HepG2 (cell line): ENCODE data around the gene TLCD3A. TPM values are rescaled to one million over a fixed set of nuclear protein-coding genes. Genes with fewer than 3 reads are reported as not detected.

Experiments
- FOSL2 ChIP-seq: sonication (generic); formaldehyde crosslinking; IDR thresholded peaks from 2 replicates; pipeline ENCODE4 v1.4.0; 2020; ENCODE audit warnings: missing genetic modification reagents
- GPN1 ChIP-seq: sonication (generic); formaldehyde crosslinking; IDR thresholded peaks from 2 replicates; pipeline ENCODE4 v1.5.1; 2020; ENCODE audit warnings: missing genetic modification reagents, borderline replicate concordance
- KLF6 ChIP-seq: IDR thresholded peaks from 2 replicates; pipeline ENCODE4 v1.8.0; 2016; ENCODE audit warnings: missing biosample characterization, missing genetic modification reagents
- MEF2D ChIP-seq: sonication (generic); formaldehyde crosslinking; IDR thresholded peaks from 2 replicates; pipeline ENCODE4 v1.5.1; 2020; ENCODE audit warnings: mild to moderate bottlenecking, missing genetic modification reagents
- NAIF1 ChIP-seq: sonication (generic); formaldehyde crosslinking; IDR thresholded peaks from 2 replicates; pipeline ENCODE4 v1.5.0; 2020; ENCODE audit warnings: mild to moderate bottlenecking, missing genetic modification reagents, borderline replicate concordance
- NR2C2 ChIP-seq: sonication (generic); formaldehyde crosslinking; IDR thresholded peaks from 2 replicates; pipeline ENCODE4 v1.4.0; 2020; ENCODE audit warnings: missing genetic modification reagents, mild to moderate bottlenecking, moderate library complexity, borderline replicate concordance
- RNF2 ChIP-seq: fragments of 450-650 bp; conservative IDR thresholded peaks from 2 replicates; pipeline ENCODE4 v1.6.1; 2016; ENCODE audit warnings: low read depth
- SP4 ChIP-seq: sonication (generic); formaldehyde crosslinking; IDR thresholded peaks from 2 replicates; pipeline ENCODE4 v1.8.1; 2023; ENCODE audit warnings: mild to moderate bottlenecking, missing genetic modification reagents
- TFE3 ChIP-seq: IDR thresholded peaks from 2 replicates; pipeline ENCODE4 v1.6.1; 2016
- UBTF ChIP-seq: sonication (generic); formaldehyde crosslinking; IDR thresholded peaks from 2 replicates; pipeline ENCODE4 v1.4.0; 2020; ENCODE audit warnings: mild to moderate bottlenecking, missing genetic modification reagents
- ZNF160 ChIP-seq: sonication (generic); formaldehyde crosslinking; IDR thresholded peaks from 2 replicates; pipeline ENCODE4 v1.8.0; 2022; ENCODE audit warnings: mild to moderate bottlenecking, inconsistent platforms, missing genetic modification reagents
- ZNF574 ChIP-seq: sonication (generic); formaldehyde crosslinking; IDR thresholded peaks from 2 replicates; pipeline ENCODE4 v1.4.0; 2020; ENCODE audit warnings: missing genetic modification reagents
- ZNF83 ChIP-seq: sonication (generic); formaldehyde crosslinking; IDR thresholded peaks from 2 replicates; pipeline ENCODE4 v1.4.0; 2020; ENCODE audit warnings: missing genetic modification reagents, mild to moderate bottlenecking, borderline replicate concordance
- polyA plus RNA-seq, 8 experiments: library from polyadenylated mRNA; depleted of rRNA in 3 of 8; stranded (reverse) in 7 of 8; unstranded in 1 of 8; fragments of >200 nt; fragmentation: Illumina TruSeq in 4 of 8; extraction: Trizol in 4 of 8; gene quantifications; 2 replicates each; pipeline versions ENCODE4 v1.2.1 to v1.2.3, GENCODE V29; 2011 to 2016; ENCODE audit warnings: low read depth in 4 of 8, missing spikeins in 1 of 8, mixed read lengths in 1 of 8; ENCODE audit not compliant: insufficient read depth in 1 of 8
- total RNA-seq, 5 experiments: library from RNA; depleted of rRNA; stranded (reverse); fragments of >200 nt; fragmentation: Illumina TruSeq; extraction: Trizol; gene quantifications; 2 replicates each; pipeline ENCODE4 v1.2.3, GENCODE V29; 2016; ENCODE audit warnings: low read depth in 1 of 5
- TF ChIP-seq, protein P1 (sequence below): sonication (generic); formaldehyde crosslinking; IDR thresholded peaks from 2 replicates; pipeline ENCODE4 v1.4.0; 2020; ENCODE audit warnings: missing genetic modification reagents
- TF ChIP-seq, protein P2 (sequence below): IDR thresholded peaks from 2 replicates; pipeline ENCODE4 v1.6.1; 2016; ENCODE audit warnings: missing compliant biosample characterization, missing genetic modification reagents, borderline replicate concordance
- TF ChIP-seq, protein P3 (sequence below): sonication (generic); formaldehyde crosslinking; conservative IDR thresholded peaks from 2 replicates; pipeline ENCODE4 v1.4.0; 2020; ENCODE audit warnings: missing genetic modification reagents
- TF ChIP-seq, protein P4 (sequence below): sonication (generic); formaldehyde crosslinking; IDR thresholded peaks from 2 replicates; pipeline ENCODE4 v1.8.0; 2022; ENCODE audit warnings: missing genetic modification reagents, mild to moderate bottlenecking, borderline replicate concordance

The TLCD3A gene
- total and polyA plus RNA-seq, 2 of the 13 experiments (the other 11 are each of a cell fraction or from before 2014, with no cell fraction given), result 25.2 to 46.6 TPM

DNA sequence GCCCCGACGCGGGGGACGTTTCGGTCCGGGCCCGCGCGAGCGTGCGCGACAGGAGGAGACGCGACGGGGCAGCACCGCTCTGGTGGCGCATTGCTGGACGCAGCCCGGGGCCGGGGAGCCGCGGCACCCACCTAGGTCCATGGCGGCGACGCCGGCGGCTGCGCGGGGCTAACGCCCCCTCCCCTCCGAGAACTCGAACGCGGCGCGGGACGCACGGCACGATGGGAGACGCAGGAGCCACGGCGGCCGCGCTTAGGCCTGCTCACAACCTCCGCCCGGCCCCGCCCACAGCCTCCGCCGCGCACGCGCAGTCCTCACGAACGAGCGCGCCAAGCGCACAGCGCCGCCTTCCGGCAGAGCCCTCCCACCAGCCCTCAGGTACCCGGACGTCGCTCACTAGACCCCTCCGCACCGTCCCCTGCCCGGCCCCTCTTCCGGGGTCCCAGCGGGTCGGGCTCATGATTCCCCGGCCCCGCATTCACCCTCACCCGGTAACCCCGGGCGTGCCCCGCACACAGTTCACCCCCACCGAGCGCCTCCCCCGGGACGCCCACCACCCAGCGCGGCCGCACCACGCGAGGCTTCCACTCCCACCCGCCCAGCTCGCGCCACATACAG, 19.7 kb downstream of the TLCD3A start, which contains the start of gene GEMIN4 (continued):
- TF ChIP-seq TFE3 (CRISPR knock-in tag) (no peak), MEF2D (CRISPR knock-in tag) (no peak), ZNF574 (peak; percentile 77), FOSL2 (CRISPR knock-in tag) (peak; percentile 29), ZNF83 (CRISPR knock-in tag) (no peak), KLF6 (CRISPR knock-in tag) (peak; percentile 33; the same call in 1 of the 2 replicates), RNF2 (0 out of 2 replicates have a peak, but pooled peaks have one; percentile 76), GPN1 (CRISPR knock-in tag) (peak; percentile 22; the same call in 1 of the 2 replicates), ZNF160 (peak; percentile 79; the same call in 1 of the 2 replicates), NR2C2 (CRISPR knock-in tag) (peak; percentile 46), UBTF (CRISPR knock-in tag) (peak; percentile 82; the same call in 1 of the 2 replicates), NAIF1 (no peak), SP4 (peak; percentile 64)
- TF ChIP-seq, protein P1, sequence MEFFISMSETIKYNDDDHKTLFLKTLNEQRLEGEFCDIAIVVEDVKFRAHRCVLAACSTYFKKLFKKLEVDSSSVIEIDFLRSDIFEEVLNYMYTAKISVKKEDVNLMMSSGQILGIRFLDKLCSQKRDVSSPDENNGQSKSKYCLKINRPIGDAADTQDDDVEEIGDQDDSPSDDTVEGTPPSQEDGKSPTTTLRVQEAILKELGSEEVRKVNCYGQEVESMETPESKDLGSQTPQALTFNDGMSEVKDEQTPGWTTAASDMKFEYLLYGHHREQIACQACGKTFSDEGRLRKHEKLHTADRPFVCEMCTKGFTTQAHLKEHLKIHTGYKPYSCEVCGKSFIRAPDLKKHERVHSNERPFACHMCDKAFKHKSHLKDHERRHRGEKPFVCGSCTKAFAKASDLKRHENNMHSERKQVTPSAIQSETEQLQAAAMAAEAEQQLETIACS (CRISPR knock-in tag), result peak; percentile 55; the same call in 1 of the 2 replicates
- TF ChIP-seq, protein P2, sequence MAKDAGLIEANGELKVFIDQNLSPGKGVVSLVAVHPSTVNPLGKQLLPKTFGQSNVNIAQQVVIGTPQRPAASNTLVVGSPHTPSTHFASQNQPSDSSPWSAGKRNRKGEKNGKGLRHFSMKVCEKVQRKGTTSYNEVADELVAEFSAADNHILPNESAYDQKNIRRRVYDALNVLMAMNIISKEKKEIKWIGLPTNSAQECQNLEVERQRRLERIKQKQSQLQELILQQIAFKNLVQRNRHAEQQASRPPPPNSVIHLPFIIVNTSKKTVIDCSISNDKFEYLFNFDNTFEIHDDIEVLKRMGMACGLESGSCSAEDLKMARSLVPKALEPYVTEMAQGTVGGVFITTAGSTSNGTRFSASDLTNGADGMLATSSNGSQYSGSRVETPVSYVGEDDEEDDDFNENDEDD, result peak; percentile 93
- TF ChIP-seq, protein P3, sequence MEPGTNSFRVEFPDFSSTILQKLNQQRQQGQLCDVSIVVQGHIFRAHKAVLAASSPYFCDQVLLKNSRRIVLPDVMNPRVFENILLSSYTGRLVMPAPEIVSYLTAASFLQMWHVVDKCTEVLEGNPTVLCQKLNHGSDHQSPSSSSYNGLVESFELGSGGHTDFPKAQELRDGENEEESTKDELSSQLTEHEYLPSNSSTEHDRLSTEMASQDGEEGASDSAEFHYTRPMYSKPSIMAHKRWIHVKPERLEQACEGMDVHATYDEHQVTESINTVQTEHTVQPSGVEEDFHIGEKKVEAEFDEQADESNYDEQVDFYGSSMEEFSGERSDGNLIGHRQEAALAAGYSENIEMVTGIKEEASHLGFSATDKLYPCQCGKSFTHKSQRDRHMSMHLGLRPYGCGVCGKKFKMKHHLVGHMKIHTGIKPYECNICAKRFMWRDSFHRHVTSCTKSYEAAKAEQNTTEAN, result peak; percentile 21; the same call in 1 of the 2 replicates
- TF ChIP-seq, protein P4, sequence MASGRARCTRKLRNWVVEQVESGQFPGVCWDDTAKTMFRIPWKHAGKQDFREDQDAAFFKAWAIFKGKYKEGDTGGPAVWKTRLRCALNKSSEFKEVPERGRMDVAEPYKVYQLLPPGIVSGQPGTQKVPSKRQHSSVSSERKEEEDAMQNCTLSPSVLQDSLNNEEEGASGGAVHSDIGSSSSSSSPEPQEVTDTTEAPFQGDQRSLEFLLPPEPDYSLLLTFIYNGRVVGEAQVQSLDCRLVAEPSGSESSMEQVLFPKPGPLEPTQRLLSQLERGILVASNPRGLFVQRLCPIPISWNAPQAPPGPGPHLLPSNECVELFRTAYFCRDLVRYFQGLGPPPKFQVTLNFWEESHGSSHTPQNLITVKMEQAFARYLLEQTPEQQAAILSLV (CRISPR knock-in tag), result peak; percentile 76; the same call in 1 of the 2 replicates
